Hepatocyte (in vitro differentiated cells): ENCODE results near the gene PTPN1. TPM values are rescaled to one million over a fixed set of nuclear protein-coding genes. Genes with fewer than 3 reads are reported as not detected.

Source experiments
- DNase-seq: peaks from one replicate; pipeline ENCODE4 v3.0.0-alpha.2; 2016; ENCODE audit warnings: low spot score
- H2AFZ ChIP-seq: fragments of 200-600 bp; sonication (generic); 2 replicates; pipeline ENCODE4 v1.6.0; 2016; ENCODE audit warnings: antibody characterized with exemption, mild to moderate bottlenecking
- H3K27ac ChIP-seq: fragments of 200-600 bp; sonication (generic); 2 replicates; pipeline ENCODE4 v1.5.1; 2016; ENCODE audit warnings: mild to moderate bottlenecking
- H3K27me3 ChIP-seq: fragments of 200-600 bp; sonication (generic); 2 replicates; pipeline ENCODE4 v1.6.1; 2016
- H3K36me3 ChIP-seq: fragments of 200-600 bp; sonication (generic); replicated peaks from 2 replicates; pipeline ENCODE4 v1.5.1; 2016; ENCODE audit warnings: low read depth; ENCODE audit not compliant: insufficient read depth
- H3K4me1 ChIP-seq: fragments of 200-600 bp; sonication (generic); 2 replicates; pipeline ENCODE4 v1.5.1; 2016; ENCODE audit warnings: mild to moderate bottlenecking, moderate library complexity; ENCODE audit not compliant: insufficient read depth
- H3K4me2 ChIP-seq: fragments of 200-600 bp; sonication (generic); 2 replicates; pipeline ENCODE4 v1.6.0; 2016
- H3K4me3 ChIP-seq: fragments of 200-600 bp; sonication (generic); 2 replicates; pipeline ENCODE4 v1.5.1; 2016; ENCODE audit warnings: mild to moderate bottlenecking
- H3K79me2 ChIP-seq: fragments of 200-600 bp; sonication (generic); 2 replicates; pipeline ENCODE4 v1.6.0; 2017; ENCODE audit warnings: mild to moderate bottlenecking
- H3K9me2 ChIP-seq: fragments of 200-600 bp; sonication (generic); replicated peaks from 2 replicates; pipeline ENCODE4 v1.6.0; 2017; ENCODE audit warnings: mild to moderate bottlenecking; ENCODE audit not compliant: insufficient read depth
- H3K9me3 ChIP-seq: fragments of 200-600 bp; sonication (generic); 2 replicates; pipeline ENCODE4 v1.5.1; 2016; ENCODE audit warnings: low read depth, mild to moderate bottlenecking
- H4K20me1 ChIP-seq: fragments of 200-600 bp; sonication (generic); 2 replicates; pipeline ENCODE4 v1.6.0; 2016; ENCODE audit warnings: mild to moderate bottlenecking; ENCODE audit not compliant: insufficient read depth, poor library complexity, severe bottlenecking
- CTCF ChIP-seq: fragments of 200-600 bp; sonication (generic); IDR thresholded peaks from 2 replicates; pipeline ENCODE4 v1.5.1; 2016; ENCODE audit warnings: antibody characterized with exemption, mild to moderate bottlenecking; ENCODE audit not compliant: poor library complexity
- EZH2 ChIP-seq: fragments of 200-600 bp; sonication (generic); IDR thresholded peaks from 2 replicates; pipeline ENCODE4 v1.6.1; 2016; ENCODE audit warnings: antibody characterized with exemption, mild to moderate bottlenecking, borderline replicate concordance
- EZH2phosphoT487 ChIP-seq: fragments of 200-600 bp; sonication (generic); IDR thresholded peaks from one replicate; pipeline ENCODE4 v1.6.1; 2018; ENCODE audit warnings: antibody characterized with exemption, mild to moderate bottlenecking, low read depth, moderate library complexity; ENCODE audit not compliant: unreplicated experiment, severe bottlenecking
- WGBS: methylation state at CpG from one replicate; pipeline ENCODE4 v1.1.6; 2016; ENCODE audit warnings: low lambda C conversion rate; ENCODE audit errors: missing lambda C conversion rate; 5-methylcytosine and 5-hydroxymethylcytosine counted together
- polyA plus RNA-seq: library from polyadenylated mRNA; unstranded; fragments of >200 nt; fragmentation: Nextera tagmentation; extraction: Ambion mirVana; gene quantifications from 2 replicates; pipeline ENCODE4 v1.2.1, GENCODE V29; 2016
- total RNA-seq: library from RNA; depleted of rRNA; stranded (reverse); fragments of >200 nt; gene quantifications from 2 replicates; pipeline ENCODE4 v1.2.3, GENCODE V29; 2014

Gene PTPN1
- total and polyA plus RNA-seq, 2 experiments from 2014 or later, result 22.0 to 32.1 TPM

- WGBS, result 92% methylated on average over 2 of the region's 2 CpGs
- H3K36me3 ChIP-seq, result no peaks in the 10 kb centered on the region
- H3K27me3 ChIP-seq, result no peaks in the 10 kb centered on the region
- no peaks in the 10 kb centered on the region for H3K9me3 ChIP-seq
- H3K27ac ChIP-seq, result no peak overlapping the region
- H3K4me2 ChIP-seq, result no peak overlapping the region
- no peaks in the 10 kb centered on the region for H3K9me2 ChIP-seq
- no peaks in the 10 kb centered on the region for H4K20me1 ChIP-seq
- no peak for DNase-seq
- no peak overlapping the region for H2AFZ ChIP-seq
- no peaks in the 10 kb centered on the region for H3K4me1 ChIP-seq
- H3K79me2 ChIP-seq, result no peaks in the 10 kb centered on the region
- H3K4me3 ChIP-seq, result no peak overlapping the region
- TF ChIP-seq EZH2, result no peak
- no peak for TF ChIP-seq EZH2phosphoT487
- TF ChIP-seq CTCF, result no peak
Observed at GRCh38 chr20:50469796-50470195, 40.4 kb upstream of the PTPN1 start.

GRCh38 chr20:50470264-50470858 lies 39.8 kb upstream of the PTPN1 start:
- TF ChIP-seq EZH2phosphoT487 (no peak), CTCF (no peak), EZH2 (no peak)
- H2AFZ ChIP-seq, result no peak overlapping the region
- H3K27me3 ChIP-seq, result no peaks in the 10 kb centered on the region
- H3K4me3 ChIP-seq, result no peak overlapping the region
- H3K27ac ChIP-seq, result no peak overlapping the region
- H3K9me2 ChIP-seq, result no peaks in the 10 kb centered on the region
- DNase-seq, result no peak
- H3K4me2 ChIP-seq, result no peak overlapping the region
- no peaks in the 10 kb centered on the region for H3K4me1 ChIP-seq
- H3K79me2 ChIP-seq, result no peaks in the 10 kb centered on the region
- H4K20me1 ChIP-seq, result no peaks in the 10 kb centered on the region
- H3K36me3 ChIP-seq, result no peaks in the 10 kb centered on the region
- no peaks in the 10 kb centered on the region for H3K9me3 ChIP-seq
- 87% methylated on average over 4 of the region's 4 CpGs for WGBS

GRCh38 chr20:50471231-50471630 lies 39.0 kb upstream of the PTPN1 start:
- H3K9me2 ChIP-seq, result no peaks in the 10 kb centered on the region
- DNase-seq, result no peak
- H3K4me3 ChIP-seq, result no peak overlapping the region
- H3K9me3 ChIP-seq, result no peaks in the 10 kb centered on the region
- TF ChIP-seq EZH2phosphoT487 (no peak), EZH2 (no peak), CTCF (no peak)
- no peak overlapping the region for H3K27ac ChIP-seq
- H4K20me1 ChIP-seq, result no peaks in the 10 kb centered on the region
- no peaks in the 10 kb centered on the region for H3K36me3 ChIP-seq
- no peaks in the 10 kb centered on the region for H3K4me1 ChIP-seq
- no peak overlapping the region for H2AFZ ChIP-seq
- no peaks in the 10 kb centered on the region for H3K79me2 ChIP-seq
- 74% methylated on average over 1 of the region's 1 CpG for WGBS
- no peaks in the 10 kb centered on the region for H3K27me3 ChIP-seq
- H3K4me2 ChIP-seq, result no peak overlapping the region
